Loucy (cell line): ENCODE results near the gene APBA3.

Experiments
- H2AFZ ChIP-seq: fragments of 200-600 bp; sonication (generic); 2 replicates; pipeline ENCODE4 v1.6.0; 2016; ENCODE audit warnings: antibody characterized with exemption, mild to moderate bottlenecking, low read length, moderate library complexity
- H3F3A ChIP-seq: fragments of 200-600 bp; 2 replicates; pipeline ENCODE4 v1.6.0; 2016; ENCODE audit warnings: antibody characterized with exemption, low read depth, mild to moderate bottlenecking
- H3K27me3 ChIP-seq: fragments of 200-600 bp; sonication (generic); 2 replicates; pipeline ENCODE4 v1.6.1; 2014; ENCODE audit warnings: low read length, mild to moderate bottlenecking; ENCODE audit not compliant: insufficient read depth, poor library complexity, severe bottlenecking
- H3K36me3 ChIP-seq: fragments of 200-600 bp; sonication (generic); 2 replicates; pipeline ENCODE4 v1.6.1; 2016; ENCODE audit warnings: low read length; ENCODE audit not compliant: insufficient read depth
- H3K4me1 ChIP-seq: fragments of 200-600 bp; sonication (generic); 2 replicates; pipeline ENCODE4 v1.5.1; 2014; ENCODE audit warnings: low read length, mild to moderate bottlenecking; ENCODE audit not compliant: insufficient read depth, poor library complexity, severe bottlenecking
- H3K4me2 ChIP-seq: fragments of 200-600 bp; sonication (generic); 2 replicates; pipeline ENCODE4 v1.6.0; 2014; ENCODE audit warnings: antibody characterized with exemption, low read length, low read depth, mild to moderate bottlenecking; ENCODE audit not compliant: poor library complexity, severe bottlenecking
- H3K4me3 ChIP-seq: fragments of 200-600 bp; sonication (generic); 2 replicates; pipeline ENCODE4 v1.5.1; 2014; ENCODE audit warnings: low read length, mild to moderate bottlenecking, mixed read lengths; ENCODE audit not compliant: poor library complexity, severe bottlenecking
- H3K79me2 ChIP-seq: fragments of 200-600 bp; sonication (generic); 2 replicates; pipeline ENCODE4 v1.6.1; 2014; ENCODE audit warnings: low read length; ENCODE audit not compliant: insufficient read depth
- H3K9ac ChIP-seq: fragments of 200-600 bp; sonication (generic); 2 replicates; pipeline ENCODE4 v1.6.0; 2014; ENCODE audit warnings: mild to moderate bottlenecking, low read depth, low read length, moderate library complexity; ENCODE audit not compliant: poor library complexity, severe bottlenecking
- H3K9me2 ChIP-seq: fragments of 200-600 bp; sonication (generic); replicated peaks from 2 replicates; pipeline ENCODE4 v1.6.1; 2016; ENCODE audit warnings: low read depth, low read length, mixed read lengths
- H3K9me3 ChIP-seq: fragments of 200-600 bp; sonication (generic); 2 replicates; pipeline ENCODE4 v1.6.1; 2014; ENCODE audit warnings: mild to moderate bottlenecking, antibody characterized with exemption, low read length, low read depth; ENCODE audit not compliant: insufficient read depth
- H4K20me1 ChIP-seq: fragments of 200-600 bp; sonication (generic); 2 replicates; pipeline ENCODE4 v1.6.0; 2014; ENCODE audit warnings: antibody characterized with exemption, low read length, mild to moderate bottlenecking; ENCODE audit not compliant: insufficient read depth, poor library complexity, severe bottlenecking
- CTCF ChIP-seq: fragments of 200-600 bp; sonication (generic); conservative IDR thresholded peaks from 2 replicates; pipeline ENCODE4 v1.5.1; 2014; ENCODE audit warnings: mild to moderate bottlenecking, antibody characterized with exemption, low read length
- EZH2phosphoT487 ChIP-seq: fragments of 200-600 bp; IDR thresholded peaks from 2 replicates; pipeline ENCODE4 v1.6.1; 2018; ENCODE audit warnings: antibody characterized with exemption, mild to moderate bottlenecking, moderate library complexity, borderline replicate concordance

The APBA3 gene

GRCh38 chr19:3778899-3779723 lies 17.6 kb upstream of the APBA3 start:
- TF ChIP-seq EZH2phosphoT487 (no peak), CTCF (no peak)
- Histone ChIP-seq H3K79me2 (no peaks in the 10 kb centered on the region), H3K27me3 (no peaks in the 10 kb centered on the region), H3K4me2 (no peak overlapping the region), H4K20me1 (no peaks in the 10 kb centered on the region), H3F3A (no peaks in the 10 kb centered on the region), H3K4me1 (no peaks in the 10 kb centered on the region), H3K9ac (no peak overlapping the region), H3K9me2 (no peaks in the 10 kb centered on the region), H3K4me3 (no peak overlapping the region), H3K36me3 (peaks cover 5% of the 10 kb centered on the region; the same call in 1 of the 2 replicates), H3K9me3 (no peaks in the 10 kb centered on the region; the same call in 1 of the 2 replicates), H2AFZ (no peak overlapping the region)

- H3K9me2 ChIP-seq, result no peaks in the 10 kb centered on the region
- H4K20me1 ChIP-seq, result no peaks in the 10 kb centered on the region
- no peaks in the 10 kb centered on the region for H3K79me2 ChIP-seq
- H3K9ac ChIP-seq, result no peak overlapping the region
- no peak overlapping the region for H2AFZ ChIP-seq
- peaks cover 5% of the 10 kb centered on the region; the same call in 1 of the 2 replicates for H3K36me3 ChIP-seq
- no peak for TF ChIP-seq EZH2phosphoT487
- TF ChIP-seq CTCF, result no peak
- no peak overlapping the region for H3K4me3 ChIP-seq
- H3F3A ChIP-seq, result no peaks in the 10 kb centered on the region
- no peak overlapping the region for H3K4me2 ChIP-seq
- H3K4me1 ChIP-seq, result no peaks in the 10 kb centered on the region
- no peaks in the 10 kb centered on the region for H3K27me3 ChIP-seq
- no peaks in the 10 kb centered on the region; the same call in 1 of the 2 replicates for H3K9me3 ChIP-seq
Observed at GRCh38 chr19:3778104-3778867, 16.8 kb upstream of the APBA3 start.

GRCh38 chr19:3776479-3777040 lies 15.1 kb upstream of the APBA3 start:
- H3K36me3 ChIP-seq, result no peaks in the 10 kb centered on the region
- no peaks in the 10 kb centered on the region for H3K9me3 ChIP-seq
- no peaks in the 10 kb centered on the region for H3K27me3 ChIP-seq
- no peaks in the 10 kb centered on the region for H3K79me2 ChIP-seq
- H2AFZ ChIP-seq, result no peak overlapping the region
- no peaks in the 10 kb centered on the region for H3F3A ChIP-seq
- TF ChIP-seq EZH2phosphoT487, result no peak
- TF ChIP-seq CTCF, result no peak
- no peaks in the 10 kb centered on the region for H4K20me1 ChIP-seq
- H3K4me3 ChIP-seq, result no peak overlapping the region
- no peaks in the 10 kb centered on the region for H3K4me1 ChIP-seq
- H3K4me2 ChIP-seq, result no peak overlapping the region
- H3K9ac ChIP-seq, result no peak overlapping the region
- H3K9me2 ChIP-seq, result no peaks in the 10 kb centered on the region
